ENCODE measurements around the gene FBXO3. TPM values are rescaled to one million over a fixed set of nuclear protein-coding genes. Genes with fewer than 3 reads are reported as not detected.

FBXO3 gene
- total and polyA plus RNA-seq, 9 of the 15 experiments (the other 6 are each of a cell fraction or from before 2014, with no cell fraction given): 11.6 to 59.3 (median 29.2) TPM

DNA sequence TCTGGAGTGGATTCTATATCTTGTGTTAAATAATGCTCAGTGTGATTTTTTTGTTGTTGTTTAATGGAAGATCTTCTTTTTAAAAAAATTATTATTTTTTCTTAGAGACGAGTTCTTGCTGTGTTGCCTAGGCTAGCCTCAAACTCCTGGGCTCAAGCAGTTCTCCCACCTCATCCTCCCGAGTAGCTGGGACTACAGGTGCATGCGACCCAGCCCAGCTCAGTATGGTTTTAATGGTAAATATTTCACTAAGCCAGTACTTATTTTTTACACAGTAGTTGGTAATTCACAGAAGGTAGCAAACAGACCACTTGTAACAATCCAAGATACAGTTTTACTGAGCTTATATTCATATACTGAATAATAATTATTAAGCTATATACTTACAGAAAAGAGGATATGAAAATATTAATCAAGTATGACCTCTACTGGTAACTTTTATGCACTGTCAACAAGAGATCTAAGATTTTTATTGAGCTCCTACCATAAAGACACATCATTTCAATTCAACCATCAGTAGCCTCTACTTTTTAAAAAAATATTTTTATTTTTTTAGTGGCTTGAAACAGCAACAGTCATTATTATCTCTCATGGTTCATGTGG lies 32.0 kb downstream of the FBXO3 start (continued):
- TF ChIP-seq ILF3 (IDR thresholded peaks at IDR 0.05; ENCODE audit: borderline replicate concordance) (0 out of 2 replicates have a peak, but pooled peaks have one; percentile 25), ADNP (tag; IDR thresholded peaks at IDR 0.05) (no peak)

GRCh38 chr11:33741806-33742205 lies 32.5 kb downstream of the FBXO3 start:
- in situ Hi-C loops (cut with MboI): no loop called here
- BruUV-seq (replicated peaks): no TSS peak

More at GRCh38 chr11:33741806-33742205, 32.5 kb downstream of the FBXO3 start:
- Histone ChIP-seq H3K4me2 (ENCODE audit: insufficient read depth, low read length) (no peak overlapping the region), H3K9me3 (replicated peaks; ENCODE audit: control insufficient read depth, insufficient read depth, low read depth, low read length) (no peaks in the 10 kb centered on the region), H3K4me1 (replicated peaks in 1 of 2; ENCODE audit: control insufficient read depth in 2 of 2, insufficient read depth in 2 of 2, low read length in 2 of 2) (peaks cover 5 to 18% of the 10 kb centered on the region in 2 experiments; a peak in 3 of 5 replicates), H2AFZ (ENCODE audit: low read depth, low read length) (no peak overlapping the region), H3K79me2 (ENCODE audit: control insufficient read depth, insufficient read depth, low read length) (no peaks in the 10 kb centered on the region), H3K9me1 (ENCODE audit: control insufficient read depth, insufficient read depth, low read length) (no peaks in the 10 kb centered on the region), H3K36me3 (ENCODE audit: control insufficient read depth, insufficient read depth, low read length) (peaks cover 13% of the 10 kb centered on the region), H3K9ac (ENCODE audit: insufficient read depth in 1 of 2, low read depth in 2 of 2, low read length in 2 of 2) (no peak overlapping the region), H4K20me1 (replicated peaks; ENCODE audit: control insufficient read depth, insufficient read depth, low read length) (no peaks in the 10 kb centered on the region), H3K4me3 (no peak overlapping the region), H3K27ac (ENCODE audit: extremely low read depth, low read depth, low read length) (no peak overlapping the region), H3K27me3 (ENCODE audit: control insufficient read depth in 2 of 2, insufficient read depth in 2 of 2, low read length in 2 of 2) (no peaks in the 10 kb centered on the region)
- ATAC-seq: no peak
- WGBS (ENCODE audit: insufficient coverage, low coverage, missing lambda C conversion rate): 75% methylated on average over 7 of the region's 7 CpGs
- no peak for DNase-seq (ENCODE audit: extremely low read depth in 1 of 4, low spot score in 3 of 4)
- intact Hi-C loops (cut with micrococcal nuclease): loop anchor here (1.0 to 5.0 kb wide), 2 partner anchors 26 to 205 kb away; no protein-coding TSS in a partner anchor
- ChIA-PET CTCF (ENCODE audit: low intra/inter-chr PET ratio) (interaction anchor here (1.4 to 1.8 kb wide), 2 partner anchors 25 to 199 kb away, joined by 5 to 19 read pairs; no protein-coding TSS in a partner anchor), POLR2A (interaction anchor here (0.6 to 1.1 kb wide), 4 partner anchors 9 to 73 kb away, joined by 3 to 5 read pairs (median 3); no protein-coding TSS in a partner anchor)
- TF ChIP-seq NKRF (IDR thresholded peaks at IDR 0.05; ENCODE audit: borderline replicate concordance) (no peak), MAFG (tag; conservative IDR thresholded peaks at IDR 0.05) (peak; percentile 79), C11orf30 (IDR thresholded peaks at IDR 0.05; ENCODE audit: low read depth) (peak; percentile 73), ZNF316 (IDR thresholded peaks at IDR 0.05) (peak; percentile 84), NFE2L1 (tag; IDR thresholded peaks at IDR 0.05; ENCODE audit: borderline replicate concordance, low read depth) (0 out of 2 replicates have a peak, but pooled peaks have one; percentile 16), MAFF (IDR thresholded peaks at IDR 0.05; ENCODE audit: low read length) (peak; percentile 20; the same call in 1 of the 2 replicates), BCLAF1 (IDR thresholded peaks at IDR 0.05; ENCODE audit: borderline replicate concordance in 1 of 2, control insufficient read depth in 1 of 2, low read depth in 2 of 2, low read length in 1 of 2) (no peak), MAFK (IDR thresholded peaks at IDR 0.05; ENCODE audit: low read length) (peak; percentile 37; the same call in 1 of the 2 replicates)
- FAIRE-seq: no peak
